ENCODE measurements around the gene MELK.

DNA sequence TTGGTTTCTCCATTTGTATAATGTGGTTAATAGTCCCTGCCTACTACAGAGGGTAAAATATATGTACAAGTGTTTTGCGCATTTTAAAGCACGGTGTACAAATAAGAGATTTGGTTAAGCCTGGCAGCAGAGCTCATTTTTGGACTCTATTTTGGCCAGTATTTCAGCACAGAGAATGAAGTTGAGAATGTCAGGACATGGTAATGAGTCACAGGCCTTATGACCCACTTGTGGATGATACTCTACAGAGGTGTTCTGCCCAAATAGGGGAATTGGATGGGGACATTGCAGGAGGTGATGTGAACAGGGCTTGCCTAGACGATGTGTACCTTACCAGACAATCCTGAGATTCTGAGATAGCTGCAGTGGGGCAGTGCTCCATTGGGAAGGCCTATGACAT, 50.6 kb downstream of the MELK start:
- TF ChIP-seq, protein P1, sequence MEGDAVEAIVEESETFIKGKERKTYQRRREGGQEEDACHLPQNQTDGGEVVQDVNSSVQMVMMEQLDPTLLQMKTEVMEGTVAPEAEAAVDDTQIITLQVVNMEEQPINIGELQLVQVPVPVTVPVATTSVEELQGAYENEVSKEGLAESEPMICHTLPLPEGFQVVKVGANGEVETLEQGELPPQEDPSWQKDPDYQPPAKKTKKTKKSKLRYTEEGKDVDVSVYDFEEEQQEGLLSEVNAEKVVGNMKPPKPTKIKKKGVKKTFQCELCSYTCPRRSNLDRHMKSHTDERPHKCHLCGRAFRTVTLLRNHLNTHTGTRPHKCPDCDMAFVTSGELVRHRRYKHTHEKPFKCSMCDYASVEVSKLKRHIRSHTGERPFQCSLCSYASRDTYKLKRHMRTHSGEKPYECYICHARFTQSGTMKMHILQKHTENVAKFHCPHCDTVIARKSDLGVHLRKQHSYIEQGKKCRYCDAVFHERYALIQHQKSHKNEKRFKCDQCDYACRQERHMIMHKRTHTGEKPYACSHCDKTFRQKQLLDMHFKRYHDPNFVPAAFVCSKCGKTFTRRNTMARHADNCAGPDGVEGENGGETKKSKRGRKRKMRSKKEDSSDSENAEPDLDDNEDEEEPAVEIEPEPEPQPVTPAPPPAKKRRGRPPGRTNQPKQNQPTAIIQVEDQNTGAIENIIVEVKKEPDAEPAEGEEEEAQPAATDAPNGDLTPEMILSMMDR (IDR thresholded peaks at IDR 0.05 in 4 of 5, conservative IDR thresholded peaks at IDR 0.05 in 1 of 5) = no peak
- TF ChIP-seq POLR2A (IDR thresholded peaks at IDR 0.05) = no peak

Measured in gastrocnemius medialis (tissue), 4 donors.